Measurements from ENCODE around the gene AVL9. TPM values are rescaled to one million over a fixed set of nuclear protein-coding genes. Genes with fewer than 3 reads are reported as not detected.

Gene AVL9
- total and polyA plus RNA-seq, 9 of the 15 experiments (the other 6 are each of a cell fraction or from before 2014, with no cell fraction given), result 6.4 to 66.2 (median 30.1) TPM

- TF ChIP-seq MLX (CRISPR knock-in tag; conservative IDR thresholded peaks at IDR 0.05) (no peak), HNRNPH1 (optimal IDR thresholded peaks at IDR 0.05; ENCODE audit: low read depth, low read length) (no peak), BHLHE40 (IDR thresholded peaks at IDR 0.05; ENCODE audit: low read length) (no peak), CBFA2T2 (conservative IDR thresholded peaks at IDR 0.05) (no peak), ZNF175 (CRISPR knock-in tag; IDR thresholded peaks at IDR 0.05; ENCODE audit: low read depth) (no peak), ATF4 (CRISPR knock-in tag; IDR thresholded peaks at IDR 0.05) (no peak), ZNF695 (CRISPR knock-in tag; IDR thresholded peaks at IDR 0.05) (no peak), PTRF (tag; IDR thresholded peaks at IDR 0.05) (no peak), HMBOX1 (IDR thresholded peaks at IDR 0.05) (peak; percentile 77), ETV5 (CRISPR knock-in tag; IDR thresholded peaks at IDR 0.05; ENCODE audit: low read depth) (no peak), ZNF24 (IDR thresholded peaks at IDR 0.05) (no peak), NONO (IDR thresholded peaks at IDR 0.05; ENCODE audit: low read depth in 2 of 2, low read length in 1 of 2) (no peak), UBTF (IDR thresholded peaks at IDR 0.05; ENCODE audit: borderline replicate concordance in 1 of 2, low read depth in 2 of 2, low read length in 2 of 2) (peak in 1 of 2 experiments; percentile 35; a peak in 1 of 4 replicates), ETS2 (tag; IDR thresholded peaks at IDR 0.05; ENCODE audit: borderline replicate concordance, poor library complexity, severe bottlenecking) (no peak), ATF6 (CRISPR knock-in tag; IDR thresholded peaks at IDR 0.05) (no peak), TAF9B (IDR thresholded peaks at IDR 0.05; ENCODE audit: partially characterized antibody) (peak; percentile 29), JUND (IDR thresholded peaks at IDR 0.05; ENCODE audit: borderline replicate concordance, low read depth, low read length) (peak; percentile 76), JUND (tag; IDR thresholded peaks at IDR 0.05; ENCODE audit: borderline replicate concordance, low read depth, low read length) (peak; percentile 71; the same call in 1 of the 3 replicates), ADNP (tag; IDR thresholded peaks at IDR 0.05) (no peak), HNRNPL (IDR thresholded peaks at IDR 0.05; ENCODE audit: low read depth, low read length) (no peak), EGR1 (conservative IDR thresholded peaks at IDR 0.05) (no peak), BRD4 (IDR thresholded peaks at IDR 0.05) (no peak), ZNF766 (CRISPR knock-in tag; conservative IDR thresholded peaks at IDR 0.05) (no peak)
Observed at GRCh38 chr7:32616625-32617024, 121.3 kb downstream of the AVL9 start (continued).

All from K562 (cell line).